K562 (cell line): ENCODE results near the gene ZBTB46. TPM values are rescaled to one million over a fixed set of nuclear protein-coding genes. Genes with fewer than 3 reads are reported as not detected.

ENCODE experiments used
- IRF2 ChIP-seq: sonication (generic); formaldehyde crosslinking; IDR thresholded peaks from 2 replicates; pipeline ENCODE4 v1.8.1; 2022; ENCODE audit warnings: mild to moderate bottlenecking, missing genetic modification reagents
- NFATC3 ChIP-seq: fragments of 450-650 bp; IDR thresholded peaks from 2 replicates; pipeline ENCODE4 v1.6.1; 2017; ENCODE audit warnings: mild to moderate bottlenecking
- NFYB ChIP-seq: IDR thresholded peaks from 2 replicates; pipeline ENCODE4 v1.6.1; 2011; ENCODE audit warnings: mild to moderate bottlenecking, moderate library complexity; ENCODE audit not compliant: insufficient read length; ENCODE audit errors: extremely low read depth
- PRDM10 ChIP-seq: fragments of 450-650 bp; IDR thresholded peaks from 2 replicates; pipeline ENCODE4 v1.6.1; 2018; ENCODE audit not compliant: partially characterized antibody
- RUNX1 ChIP-seq: sonication (generic); IDR thresholded peaks from 2 replicates; pipeline ENCODE4 v1.6.1; 2016; ENCODE audit warnings: antibody characterized with exemption, low read depth
- TBL1XR1 ChIP-seq, 2 experiments: IDR thresholded peaks; 2 replicates each; pipeline ENCODE4 v1.6.1; 2012; ENCODE audit warnings: improper control_type of control experiment in 2 of 2, low read length in 2 of 2, mild to moderate bottlenecking in 1 of 2
- ZNF280B ChIP-seq: fragments of 250-450 bp; sonication (Bioruptor Pico); IDR thresholded peaks from 2 replicates; pipeline ENCODE4 v1.5.1; 2021; ENCODE audit warnings: mild to moderate bottlenecking
- ZNF586 ChIP-seq: fragments of 450-650 bp; formaldehyde crosslinking; conservative IDR thresholded peaks from 2 replicates; pipeline ENCODE4 v1.4.0; 2020; ENCODE audit warnings: mild to moderate bottlenecking, moderate library complexity
- polyA plus RNA-seq, 8 experiments: library from polyadenylated mRNA; depleted of rRNA in 4 of 8; stranded (reverse) in 5 of 8; unstranded in 3 of 8; fragments of >200 nt; fragmentation: Nextera tagmentation in 2 of 8; fragmentation: Illumina TruSeq in 1 of 8; extraction: Ambion mirVana in 2 of 8; extraction: Trizol in 1 of 8; gene quantifications; 2 replicates each; pipeline versions ENCODE4 v1.2.1 to v1.2.3, GENCODE V29; 2011 to 2014; ENCODE audit warnings: inconsistent platforms in 1 of 8, missing spikeins in 1 of 8
- total RNA-seq, 7 experiments: library from RNA; depleted of rRNA in 6 of 7; stranded (reverse); fragments of >200 nt in 6 of 7; fragmentation: Illumina TruSeq in 2 of 7; extraction: Trizol in 2 of 7; gene quantifications; 2 replicates each; pipeline versions ENCODE4 v1.2.1 to v1.2.3, GENCODE V29; 2011 to 2021; ENCODE audit warnings: low replicate concordance in 1 of 7

The ZBTB46 gene
- total and polyA plus RNA-seq, 9 of the 15 experiments (the other 6 are each of a cell fraction or from before 2014, with no cell fraction given) = 0.29 to 4.1 (median 1.1) TPM

- TF ChIP-seq PRDM10 (no peak), IRF2 (CRISPR knock-in tag) (no peak), ZNF280B (CRISPR knock-in tag) (no peak), NFATC3 (no peak), ZNF586 (CRISPR knock-in tag) (no peak), TBL1XR1 (IDR thresholded peaks at IDR 0.05; ENCODE audit: low read length in 2 of 2) (no peak), NFYB (no peak), RUNX1 (no peak)
- TF ChIP-seq, all 486 proteins: peak for 9
These were observed 135.4 kb downstream of the ZBTB46 start (continued) for GRCh38 chr20:63695424-63696305.
